SJCRH30 (cell line): ENCODE measurements around the gene PADI4. TPM values are rescaled to one million over a fixed set of nuclear protein-coding genes. Genes with fewer than 3 reads are reported as not detected.

Experiments used
- DNase-seq, 2 experiments: peaks; one replicate each; pipeline ENCODE4 v3.0.0-alpha.2; 2015 to 2020
- H3K27ac ChIP-seq: fragments of 250-450 bp; sonication (Bioruptor Pico); 2 replicates; pipeline ENCODE4 v1.5.1; 2020; ENCODE audit warnings: mild to moderate bottlenecking, moderate library complexity
- H3K27me3 ChIP-seq: fragments of 250-450 bp; sonication (Bioruptor Pico); 2 replicates; pipeline ENCODE4 v1.5.1; 2020; ENCODE audit warnings: mild to moderate bottlenecking, moderate library complexity
- H3K36me3 ChIP-seq: fragments of 250-450 bp; sonication (Bioruptor Pico); 2 replicates; pipeline ENCODE4 v1.5.1; 2020; ENCODE audit warnings: mild to moderate bottlenecking, moderate library complexity
- H3K4me1 ChIP-seq: fragments of 250-450 bp; sonication (Bioruptor Pico); 2 replicates; pipeline ENCODE4 v1.5.1; 2020; ENCODE audit warnings: mild to moderate bottlenecking, moderate library complexity
- H3K4me3 ChIP-seq: fragments of 250-450 bp; sonication (Bioruptor Pico); 2 replicates; pipeline ENCODE4 v1.5.1; 2020; ENCODE audit warnings: mild to moderate bottlenecking, moderate library complexity
- H3K9me3 ChIP-seq: fragments of 250-450 bp; sonication (Bioruptor Pico); replicated peaks from 2 replicates; pipeline ENCODE4 v1.5.1; 2020; ENCODE audit warnings: mild to moderate bottlenecking, moderate library complexity
- total RNA-seq: library from RNA; depleted of rRNA; stranded (reverse); fragments of >200 nt; shearing (Covaris generic); gene quantifications from 2 replicates; pipeline ENCODE4 v1.2.3, GENCODE V29; 2014

PADI4 gene
- total RNA-seq, 1 experiment from 2014 or later = not detected

GRCh38 chr1:17276568-17276967 is 31.4 kb upstream of the PADI4 start:
- Histone ChIP-seq H3K4me1 (peaks cover 13% of the 10 kb centered on the region), H3K27me3 (no peaks in the 10 kb centered on the region; the same call in 1 of the 2 replicates), H3K27ac (no peak overlapping the region), H3K9me3 (no peaks in the 10 kb centered on the region), H3K4me3 (no peak overlapping the region), H3K36me3 (no peaks in the 10 kb centered on the region)
- DNase-seq = no peak

GRCh38 chr1:17277511-17278159 is 30.4 kb upstream of the PADI4 start:
- no peak overlapping the region for H3K4me3 ChIP-seq
- H3K36me3 ChIP-seq = no peaks in the 10 kb centered on the region
- H3K27me3 ChIP-seq = no peaks in the 10 kb centered on the region; the same call in 1 of the 2 replicates
- H3K9me3 ChIP-seq = no peaks in the 10 kb centered on the region
- no peak for DNase-seq
- H3K27ac ChIP-seq = no peak overlapping the region
- H3K4me1 ChIP-seq = peaks cover 13% of the 10 kb centered on the region

- Histone ChIP-seq H3K9me3 (no peaks in the 10 kb centered on the region), H3K4me3 (no peak overlapping the region), H3K27me3 (no peaks in the 10 kb centered on the region; the same call in 1 of the 2 replicates), H3K4me1 (peaks cover 2% of the 10 kb centered on the region; the same call in 1 of the 2 replicates), H3K27ac (no peak overlapping the region), H3K36me3 (no peaks in the 10 kb centered on the region)
- no peak for DNase-seq
Observed at GRCh38 chr1:17278996-17279830, 28.8 kb upstream of the PADI4 start.

GRCh38 chr1:17280436-17280835 is 27.6 kb upstream of the PADI4 start:
- DNase-seq = no peak
- Histone ChIP-seq H3K4me3 (no peak overlapping the region), H3K27ac (no peak overlapping the region), H3K4me1 (no peaks in the 10 kb centered on the region), H3K27me3 (no peaks in the 10 kb centered on the region; the same call in 1 of the 2 replicates), H3K9me3 (no peaks in the 10 kb centered on the region), H3K36me3 (no peaks in the 10 kb centered on the region)

GRCh38 chr1:17280894-17281293 is 27.1 kb upstream of the PADI4 start:
- H3K27ac ChIP-seq = no peak overlapping the region
- no peaks in the 10 kb centered on the region for H3K36me3 ChIP-seq
- H3K27me3 ChIP-seq = no peaks in the 10 kb centered on the region; the same call in 1 of the 2 replicates

GRCh38 chr1:17281775-17282181 is 26.2 kb upstream of the PADI4 start:
- no peaks in the 10 kb centered on the region for H3K9me3 ChIP-seq
- no peak overlapping the region for H3K4me3 ChIP-seq
- peaks cover 1% of the 10 kb centered on the region for H3K4me1 ChIP-seq
- no peak overlapping the region for H3K27ac ChIP-seq
- no peak for DNase-seq
- H3K27me3 ChIP-seq = no peaks in the 10 kb centered on the region; the same call in 1 of the 2 replicates
- H3K36me3 ChIP-seq = no peaks in the 10 kb centered on the region

More at GRCh38 chr1:17280894-17281293, 27.1 kb upstream of the PADI4 start:
- H3K4me3 ChIP-seq = no peak overlapping the region
- DNase-seq = no peak
- no peaks in the 10 kb centered on the region for H3K4me1 ChIP-seq
- H3K9me3 ChIP-seq = no peaks in the 10 kb centered on the region

- H3K9me3 ChIP-seq = no peaks in the 10 kb centered on the region
- no peaks in the 10 kb centered on the region for H3K36me3 ChIP-seq
- no peak overlapping the region for H3K4me3 ChIP-seq
- peaks cover 10% of the 10 kb centered on the region for H3K4me1 ChIP-seq
- no peak overlapping the region for H3K27ac ChIP-seq
- no peak for DNase-seq
- H3K27me3 ChIP-seq = no peaks in the 10 kb centered on the region; the same call in 1 of the 2 replicates
Observed at GRCh38 chr1:17282836-17283235, 25.2 kb upstream of the PADI4 start.

- peaks cover 13% of the 10 kb centered on the region for H3K4me1 ChIP-seq
- no peak overlapping the region for H3K4me3 ChIP-seq
- no peaks in the 10 kb centered on the region for H3K9me3 ChIP-seq
- H3K36me3 ChIP-seq = no peaks in the 10 kb centered on the region
- H3K27me3 ChIP-seq = peaks cover 6% of the 10 kb centered on the region; the same call in 1 of the 2 replicates
- no peak overlapping the region; the same call in 1 of the 2 replicates for H3K27ac ChIP-seq
- DNase-seq = no peak
Observed at GRCh38 chr1:17286646-17287045, 21.4 kb upstream of the PADI4 start.

GRCh38 chr1:17287130-17287776 is 20.7 kb upstream of the PADI4 start:
- Histone ChIP-seq H3K27me3 (peaks cover 10% of the 10 kb centered on the region; the same call in 1 of the 2 replicates), H3K27ac (no peak overlapping the region; the same call in 1 of the 2 replicates), H3K4me3 (no peak overlapping the region), H3K36me3 (no peaks in the 10 kb centered on the region), H3K9me3 (no peaks in the 10 kb centered on the region), H3K4me1 (peaks cover 13% of the 10 kb centered on the region)
- peak; percentile 85 to 91 for DNase-seq

- Histone ChIP-seq H3K27me3 (peaks cover 20% of the 10 kb centered on the region), H3K36me3 (no peaks in the 10 kb centered on the region), H3K4me1 (peaks cover 13% of the 10 kb centered on the region), H3K9me3 (no peaks in the 10 kb centered on the region), H3K27ac (no peak overlapping the region), H3K4me3 (no peak overlapping the region)
- DNase-seq = no peak
Observed at GRCh38 chr1:17289721-17290120, 18.3 kb upstream of the PADI4 start.

- H3K4me1 ChIP-seq = peaks cover 13% of the 10 kb centered on the region
- no peak overlapping the region for H3K27ac ChIP-seq
- H3K27me3 ChIP-seq = peaks cover 20% of the 10 kb centered on the region
- H3K36me3 ChIP-seq = no peaks in the 10 kb centered on the region
- DNase-seq = no peak
- H3K9me3 ChIP-seq = no peaks in the 10 kb centered on the region
- H3K4me3 ChIP-seq = no peak overlapping the region
Observed at GRCh38 chr1:17290553-17290952, 17.4 kb upstream of the PADI4 start.

GRCh38 chr1:17292299-17293160 is 15.5 kb upstream of the PADI4 start:
- H3K9me3 ChIP-seq = peaks cover 2% of the 10 kb centered on the region; the same call in 1 of the 2 replicates
- no peak overlapping the region for H3K4me3 ChIP-seq
- H3K4me1 ChIP-seq = peaks cover 6% of the 10 kb centered on the region
- H3K27ac ChIP-seq = no peak overlapping the region
- H3K36me3 ChIP-seq = no peaks in the 10 kb centered on the region
- H3K27me3 ChIP-seq = peaks cover 24% of the 10 kb centered on the region
- no peak for DNase-seq

GRCh38 chr1:17293681-17294425 is 14.1 kb upstream of the PADI4 start:
- Histone ChIP-seq H3K9me3 (peaks cover 2% of the 10 kb centered on the region; the same call in 1 of the 2 replicates), H3K27me3 (peaks cover 28% of the 10 kb centered on the region), H3K36me3 (no peaks in the 10 kb centered on the region), H3K4me3 (no peak overlapping the region), H3K4me1 (no peaks in the 10 kb centered on the region), H3K27ac (no peak overlapping the region)
- no peak for DNase-seq
